Activated naive CD4-positive, alpha-beta T cell treated with anti-CD3 and anti-CD28 coated beads for 36 hours (primary cell): ENCODE data around the gene SND1. TPM values are rescaled to one million over a fixed set of nuclear protein-coding genes. Genes with fewer than 3 reads are reported as not detected.

Experiments
- CTCF ChIA-PET: fragments of 350-600 bp; sonication (Branson Sonifier 250); formaldehyde crosslinking; loops from one replicate; lab custom pipeline; 2021; ENCODE audit warnings: antibody characterized with exemption; lab: Charles Lee
- DNase-seq: peaks from one replicate; pipeline ENCODE4 v3.0.0-alpha.2; 2020
- H3K27ac Mint-ChIP-seq: one replicate; pipeline ENCODE4 v1.8.0; 2021; ENCODE audit warnings: mild to moderate bottlenecking, mixed read lengths
- H3K27me3 Mint-ChIP-seq: one replicate; pipeline ENCODE4 v1.8.0; 2021; ENCODE audit warnings: low read depth, mixed read lengths
- H3K36me3 Mint-ChIP-seq: one replicate; pipeline ENCODE4 v1.8.0; 2021; ENCODE audit warnings: low read depth, mixed read lengths
- H3K4me1 Mint-ChIP-seq: one replicate; pipeline ENCODE4 v1.8.0; 2021; ENCODE audit warnings: low read depth, mixed read lengths
- H3K4me3 Mint-ChIP-seq: one replicate; pipeline ENCODE4 v1.8.0; 2021; ENCODE audit warnings: mild to moderate bottlenecking, moderate library complexity, mixed read lengths
- H3K9me3 Mint-ChIP-seq: one replicate; pipeline ENCODE4 v1.8.0; 2021; ENCODE audit warnings: mixed read lengths
- intact Hi-C: fragments of 100-400 bp; cut with micrococcal nuclease; formaldehyde crosslinking; loops from one replicate; pipeline ENCODE4 v1.15.1; 2023
- total RNA-seq, 2 experiments: library from RNA; stranded (reverse); gene quantifications; one replicate each; pipeline ENCODE4 v1.2.3, GENCODE V29; 2021

SND1 gene
- total RNA-seq, 2 experiments from 2014 or later, result 184 to 211 TPM

DNA sequence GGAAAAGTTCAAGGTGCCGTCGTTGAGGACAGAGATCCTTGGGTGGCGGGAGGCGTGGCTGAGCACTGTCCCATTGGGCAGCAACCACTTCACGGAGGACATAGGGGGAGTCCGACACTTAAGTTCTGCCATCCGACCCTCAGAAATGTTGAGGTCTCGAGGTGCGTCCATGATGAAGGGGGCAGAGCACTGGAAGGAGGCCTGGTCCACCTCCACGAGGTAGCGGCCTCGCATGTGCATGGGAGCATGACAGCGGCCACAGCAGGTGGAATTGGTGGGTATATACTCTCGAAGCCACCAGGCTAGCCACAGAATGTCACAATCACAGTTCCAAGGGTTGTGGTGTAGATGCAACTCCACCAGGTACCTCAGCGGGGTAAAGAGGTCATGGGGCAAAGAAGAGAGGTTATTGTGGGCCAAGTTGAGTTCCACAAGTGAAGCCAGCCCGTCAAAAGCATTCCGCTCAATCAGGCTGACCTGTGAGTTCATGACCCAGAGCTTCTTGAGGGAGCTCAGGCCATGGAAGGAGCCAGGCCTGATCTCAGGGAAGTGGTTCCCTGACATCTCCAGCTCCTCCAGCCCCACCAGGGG is 377.5 kb downstream of the SND1 start:
- no peak overlapping the region for H3K4me3 Mint-ChIP-seq
- H3K36me3 Mint-ChIP-seq, result peaks cover 13% of the 10 kb centered on the region
- no peaks in the 10 kb centered on the region for H3K9me3 Mint-ChIP-seq
- intact Hi-C loops, result no loop called here
- CTCF ChIA-PET, result interaction anchor here (0.6 to 1.0 kb wide), 2 partner anchors 8 to 179 kb away, joined by 3 read pairs; no protein-coding TSS in a partner anchor
- no peak overlapping the region for H3K27ac Mint-ChIP-seq
- peaks cover 6% of the 10 kb centered on the region for H3K27me3 Mint-ChIP-seq
- H3K4me1 Mint-ChIP-seq, result peaks cover 13% of the 10 kb centered on the region
- DNase-seq, result no peak

DNA sequence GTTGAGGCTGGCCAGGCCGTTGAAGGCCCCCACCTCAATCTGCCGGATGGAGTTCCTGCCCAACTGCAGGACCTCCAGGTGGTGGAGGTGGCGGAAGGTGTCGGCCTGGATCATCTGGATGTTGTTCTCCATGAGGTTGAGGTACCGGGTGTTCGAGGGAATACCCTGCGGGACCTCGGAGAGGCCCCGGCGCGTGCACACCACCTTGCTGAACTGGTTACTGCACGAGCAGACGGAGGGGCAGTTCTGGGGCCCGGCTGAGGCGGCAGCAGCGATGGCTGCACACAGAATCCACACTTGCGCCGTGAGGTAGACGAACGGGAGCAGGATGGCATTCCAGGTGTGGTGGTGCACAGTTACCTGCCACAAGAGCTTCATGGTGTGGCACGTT is 378.3 kb downstream of the SND1 start:
- Mint-ChIP-seq H3K27ac (no peak overlapping the region), H3K4me3 (peak overlapping the region; percentile 39), H3K27me3 (peaks cover 6% of the 10 kb centered on the region), H3K4me1 (peaks cover 13% of the 10 kb centered on the region), H3K9me3 (no peaks in the 10 kb centered on the region), H3K36me3 (peaks cover 13% of the 10 kb centered on the region)
- intact Hi-C loops, result loop anchor here (5.0 to 10.0 kb wide), 2 partner anchors 443 to 635 kb away; partner anchors contain the start of genes ARF5, GCC1 and ZNF800
- CTCF ChIA-PET, result interaction anchor here (0.6 to 1.0 kb wide), 2 partner anchors 9 to 179 kb away, joined by 3 read pairs; no protein-coding TSS in a partner anchor
- DNase-seq, result no peak

DNA sequence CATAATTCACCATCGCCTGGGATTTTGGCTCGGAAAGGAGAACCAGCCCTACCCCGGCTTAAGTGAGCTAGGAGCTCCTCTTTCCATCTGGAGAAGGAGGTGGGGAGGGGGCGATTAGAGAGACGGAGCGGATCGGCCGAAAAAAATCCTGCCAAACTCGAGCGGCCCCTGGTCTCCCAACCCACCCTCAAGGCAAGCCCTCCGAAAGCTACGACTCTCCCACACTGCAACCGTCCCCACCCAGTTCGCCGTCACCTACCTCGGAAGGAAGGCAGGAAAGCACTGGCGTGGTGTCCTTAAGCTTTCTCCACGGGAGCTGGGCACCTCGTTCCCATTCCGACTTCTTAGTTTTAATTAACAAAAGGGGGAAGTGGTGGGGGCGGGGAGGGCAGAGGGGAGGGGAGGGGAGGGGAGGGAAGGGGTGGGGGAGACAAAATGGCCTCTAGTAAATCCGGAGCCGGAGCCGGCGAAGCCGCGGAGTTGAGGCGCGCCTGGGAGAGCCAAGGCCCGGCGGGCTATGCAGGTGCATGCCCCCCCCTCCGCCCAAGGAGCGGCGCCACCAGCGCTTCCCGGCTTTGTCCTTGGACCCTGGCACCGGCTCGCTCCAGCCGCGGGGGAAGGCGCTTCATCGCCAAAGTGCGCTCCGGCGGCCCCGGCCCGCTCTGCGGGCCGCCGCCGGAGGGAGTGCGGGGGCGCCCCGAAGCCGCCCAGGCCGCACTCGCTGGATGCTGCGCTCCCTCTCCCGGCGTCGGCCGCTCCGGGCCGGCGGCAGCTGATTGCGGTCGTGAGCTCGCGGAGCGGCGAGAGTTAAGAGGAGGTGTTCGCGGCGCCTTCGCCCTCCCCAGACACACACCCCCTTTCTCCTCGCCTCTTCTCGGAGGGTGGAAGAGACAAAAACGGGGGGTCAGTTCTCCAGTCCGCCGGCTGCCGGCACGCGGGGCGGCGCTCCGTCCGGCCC is 378.9 kb downstream of the SND1 start, which contains the start of gene LRRC4:
Gene LRRC4 (minus strand): TSS at position 784 of the 958 bp plus-strand sequence. CDS start 797 bp downstream, outside the sequence.
- peaks cover 6% of the 10 kb centered on the region for H3K27me3 Mint-ChIP-seq
- DNase-seq, result peak; percentile 50
- H3K4me3 Mint-ChIP-seq, result peak within 1 kb of the TSS; percentile 74
- no peak within 1 kb of the TSS for H3K27ac Mint-ChIP-seq
- peaks cover 13% of the 10 kb centered on the region for H3K4me1 Mint-ChIP-seq
- CTCF ChIA-PET, result interaction anchor here (0.7 to 1.0 kb wide), 2 partner anchors 14 to 178 kb away, joined by 3 read pairs; no protein-coding TSS in a partner anchor
- H3K9me3 Mint-ChIP-seq, result no peaks in the 10 kb centered on the region
- peaks cover 11% of the 10 kb centered on the region for H3K36me3 Mint-ChIP-seq
- intact Hi-C loops, result loop anchor here (5.0 to 10.0 kb wide), 2 partner anchors 444 to 636 kb away; partner anchors contain the start of genes ARF5, GCC1 and ZNF800

DNA sequence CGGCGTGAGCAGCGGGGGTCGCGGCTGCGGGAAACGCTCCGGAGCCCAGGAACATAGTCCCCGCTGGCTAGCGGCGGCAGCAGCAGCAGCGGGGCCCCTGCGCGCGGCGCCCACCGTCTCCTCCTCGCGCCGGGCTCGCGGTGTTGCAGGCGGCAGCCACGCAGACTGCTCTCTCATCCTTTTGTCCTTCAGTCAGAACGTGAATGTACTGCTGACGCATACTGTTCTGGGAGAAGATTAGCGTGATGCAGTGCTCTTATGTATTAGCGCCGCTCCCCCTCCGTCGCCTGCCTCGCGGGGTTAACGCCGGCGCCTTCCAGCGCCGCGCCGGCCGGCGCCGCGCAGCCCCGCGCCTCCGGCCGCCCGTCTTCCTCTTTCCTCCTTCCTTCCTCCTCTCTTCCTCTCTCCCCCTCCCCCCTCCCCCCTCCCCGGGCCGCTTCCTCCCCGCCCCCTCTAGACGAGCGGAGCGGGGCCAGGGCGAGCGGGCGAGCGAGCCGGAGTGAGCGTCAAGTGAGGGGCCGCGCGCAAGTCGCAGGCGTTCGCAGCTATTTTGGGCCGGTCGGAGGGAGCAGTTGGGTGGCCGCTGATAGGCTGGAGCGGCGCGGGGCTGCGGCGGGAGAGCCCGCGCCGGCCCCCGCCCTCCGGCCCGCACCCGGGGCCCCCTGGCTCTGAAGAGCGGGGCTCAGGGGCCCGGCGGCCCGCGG is 380.1 kb downstream of the SND1 start:
- Mint-ChIP-seq H3K9me3 (no peaks in the 10 kb centered on the region), H3K27ac (no peak overlapping the region), H3K36me3 (peaks cover 11% of the 10 kb centered on the region), H3K4me1 (peaks cover 13% of the 10 kb centered on the region), H3K27me3 (peaks cover 6% of the 10 kb centered on the region), H3K4me3 (peak overlapping the region; percentile 74)
- intact Hi-C loops, result loop anchor here (1.0 to 10.0 kb wide), 9 partner anchors 27 to 637 kb away; partner anchors contain the start of genes ARF5, GCC1, SND1 and ZNF800
- CTCF ChIA-PET, result interaction anchor here (1.2 kb wide), 1 partner anchor 13 kb away, joined by 3 read pairs; no protein-coding TSS in a partner anchor
- DNase-seq, result peak; percentile 81

DNA sequence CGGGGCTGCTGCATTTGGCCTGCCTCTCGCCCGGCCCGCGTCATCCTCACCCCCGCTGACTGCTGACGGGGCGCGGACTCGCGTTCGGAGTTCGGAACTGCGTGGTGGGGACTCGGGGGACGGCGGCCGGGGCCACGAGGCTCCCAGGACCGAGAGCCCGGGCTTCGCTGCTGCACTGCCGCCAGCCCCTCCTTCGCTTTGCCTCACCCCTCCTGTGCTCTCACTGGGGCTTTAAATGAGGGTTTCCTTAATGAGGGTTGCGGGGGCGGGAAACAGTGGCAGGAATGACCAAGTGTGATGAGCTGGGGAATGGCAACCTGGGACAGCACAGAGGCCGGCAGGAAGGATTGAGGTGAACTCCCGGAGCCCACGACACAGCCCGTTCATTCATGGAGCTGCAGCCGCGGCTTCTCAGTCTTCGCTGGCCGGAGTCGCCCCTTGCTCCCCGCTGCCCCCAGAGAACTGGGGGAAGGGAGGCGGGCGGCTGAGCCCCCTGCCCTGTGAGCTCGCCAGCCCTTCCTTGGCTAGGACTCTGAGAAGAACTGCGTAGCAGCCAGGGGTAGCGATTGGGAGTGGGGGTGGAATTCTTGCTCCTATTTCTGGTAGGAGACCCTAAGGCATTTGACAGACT is 380.7 kb downstream of the SND1 start:
- intact Hi-C loops, result loop anchor here (1.0 to 10.0 kb wide), 9 partner anchors 26 to 638 kb away; partner anchors contain the start of genes ARF5, GCC1, SND1 and ZNF800
- no peak overlapping the region for H3K27ac Mint-ChIP-seq
- DNase-seq, result no peak
- H3K36me3 Mint-ChIP-seq, result peaks cover 11% of the 10 kb centered on the region
- H3K4me3 Mint-ChIP-seq, result no peak overlapping the region
- peaks cover 6% of the 10 kb centered on the region for H3K27me3 Mint-ChIP-seq
- H3K4me1 Mint-ChIP-seq, result peaks cover 12% of the 10 kb centered on the region
- H3K9me3 Mint-ChIP-seq, result no peaks in the 10 kb centered on the region
- CTCF ChIA-PET, result interaction anchor here (0.6 to 1.2 kb wide), 3 partner anchors 12 to 177 kb away, joined by 3 read pairs; no protein-coding TSS in a partner anchor

DNA sequence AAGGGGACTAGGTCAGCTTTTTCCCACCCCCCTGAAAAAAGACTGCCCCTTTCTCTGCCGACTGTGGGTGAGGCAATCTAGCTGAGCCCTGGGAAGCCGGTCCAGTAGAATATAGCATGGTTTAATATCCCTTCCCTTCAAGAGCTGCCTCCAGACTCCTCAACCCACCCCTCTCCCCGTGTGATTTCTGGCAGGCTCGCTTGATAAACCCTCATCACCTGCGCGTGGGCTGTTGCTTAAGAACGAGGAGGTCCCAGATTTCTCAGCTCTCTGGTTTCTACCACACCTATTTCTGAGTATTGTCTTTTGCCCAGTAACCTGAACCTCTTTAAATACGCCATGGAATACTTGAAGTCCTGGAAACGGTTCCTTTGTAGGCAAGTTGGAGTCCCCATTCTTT is 381.3 kb downstream of the SND1 start:
- CTCF ChIA-PET, result interaction anchor here (0.6 to 1.2 kb wide), 3 partner anchors 12 to 177 kb away, joined by 3 read pairs; no protein-coding TSS in a partner anchor
- H3K36me3 Mint-ChIP-seq, result peaks cover 11% of the 10 kb centered on the region
- no peaks in the 10 kb centered on the region for H3K9me3 Mint-ChIP-seq
- H3K27ac Mint-ChIP-seq, result no peak overlapping the region
- H3K27me3 Mint-ChIP-seq, result peaks cover 6% of the 10 kb centered on the region
- H3K4me3 Mint-ChIP-seq, result peak overlapping the region; percentile 24
- intact Hi-C loops, result loop anchor here (2.0 to 10.0 kb wide), 5 partner anchors 26 to 638 kb away; partner anchors contain the start of genes ARF5, GCC1 and ZNF800
- peaks cover 13% of the 10 kb centered on the region for H3K4me1 Mint-ChIP-seq
- no peak for DNase-seq

DNA sequence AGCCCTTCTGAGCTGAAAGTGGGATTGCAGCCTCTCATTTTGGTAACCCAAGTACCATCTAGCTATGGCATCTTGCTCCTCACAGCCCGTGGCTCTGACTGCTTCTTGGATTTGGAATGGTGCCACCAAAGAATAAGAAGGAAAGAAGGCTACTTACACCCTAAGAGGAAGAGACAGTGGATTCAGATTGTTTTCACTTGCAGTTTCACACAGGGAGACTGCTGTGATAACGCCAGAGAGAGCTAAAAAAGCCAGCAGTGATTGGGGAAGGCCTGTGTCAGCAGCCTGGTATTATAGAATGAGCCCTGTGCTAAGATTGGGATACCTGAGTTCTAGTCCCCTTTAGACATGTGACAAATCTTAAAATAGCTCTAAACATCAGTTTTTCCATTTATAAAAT is 382.8 kb downstream of the SND1 start:
- Mint-ChIP-seq H3K27me3 (peaks cover 6% of the 10 kb centered on the region), H3K4me3 (no peak overlapping the region), H3K9me3 (no peaks in the 10 kb centered on the region), H3K4me1 (peaks cover 13% of the 10 kb centered on the region), H3K27ac (no peak overlapping the region), H3K36me3 (peaks cover 2% of the 10 kb centered on the region)
- no peak for DNase-seq
- intact Hi-C loops, result loop anchor here (1.0 to 10.0 kb wide), 3 partner anchors 175 to 640 kb away; partner anchors contain the start of genes ARF5, GCC1 and ZNF800
- CTCF ChIA-PET, result interaction anchor here (0.9 to 1.6 kb wide), 3 partner anchors 10 to 175 kb away, joined by 3 to 6 read pairs (median 4); no protein-coding TSS in a partner anchor

DNA sequence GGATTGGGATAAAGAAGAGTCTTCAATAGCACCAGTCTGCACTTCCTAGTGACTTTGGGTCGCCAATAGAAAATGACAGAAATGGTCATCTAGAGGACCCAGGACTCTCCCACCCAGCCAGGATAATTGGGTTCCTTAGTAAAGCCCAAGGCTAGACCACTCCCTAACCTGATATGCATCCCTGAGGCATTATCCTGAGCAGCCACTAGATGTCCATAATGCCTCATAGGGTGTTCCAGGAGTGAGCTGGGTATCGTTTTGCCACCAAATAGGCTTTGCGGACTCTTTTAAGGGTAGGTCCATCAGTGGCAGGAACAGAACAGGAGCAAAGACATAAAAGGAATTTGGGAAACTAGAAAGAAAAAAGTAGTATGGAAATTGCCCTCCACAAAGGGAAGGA is 383.7 kb downstream of the SND1 start:
- H3K36me3 Mint-ChIP-seq, result no peaks in the 10 kb centered on the region
- intact Hi-C loops, result loop anchor here (1.0 to 10.0 kb wide), 2 partner anchors 175 to 641 kb away; partner anchors contain the start of gene ZNF800
- peaks cover 6% of the 10 kb centered on the region for H3K4me1 Mint-ChIP-seq

DNA sequence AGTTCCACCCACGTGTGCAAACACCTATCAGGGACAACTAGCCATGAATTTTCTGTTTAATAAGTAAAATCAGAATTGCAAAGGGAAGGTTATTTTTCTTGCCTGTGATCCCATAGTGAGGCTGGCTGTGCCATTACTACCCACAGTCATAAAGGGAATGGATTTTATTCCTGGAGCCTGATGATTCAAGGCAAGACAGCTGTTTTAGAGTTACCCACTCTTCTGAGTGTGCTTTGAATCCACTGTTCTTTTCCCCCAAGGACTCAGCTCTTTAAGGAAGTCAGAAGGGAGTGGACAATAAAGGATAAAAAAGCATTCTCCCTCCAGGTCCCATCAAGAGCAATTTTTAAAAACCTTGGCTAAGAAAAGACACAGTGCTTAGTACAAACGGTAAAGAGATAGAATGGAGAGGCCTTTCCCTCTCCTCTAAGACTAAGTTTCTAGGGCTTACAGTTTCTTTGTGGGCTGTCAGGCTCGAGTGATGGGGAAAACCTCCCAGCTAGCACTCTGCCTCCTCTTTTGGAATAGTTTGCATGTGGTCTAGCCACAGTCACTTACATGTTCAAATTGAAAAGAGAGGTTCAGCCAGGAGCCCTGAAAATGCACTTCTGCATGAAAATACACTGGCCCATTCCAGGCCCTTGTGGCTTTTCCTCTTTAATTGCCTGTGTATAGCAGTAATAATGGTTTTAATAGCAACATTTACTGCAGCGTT is 384.4 kb downstream of the SND1 start:
- Mint-ChIP-seq H3K9me3 (no peaks in the 10 kb centered on the region), H3K36me3 (no peaks in the 10 kb centered on the region), H3K4me1 (peaks cover 5% of the 10 kb centered on the region), H3K27ac (no peak overlapping the region), H3K27me3 (no peaks in the 10 kb centered on the region), H3K4me3 (no peak overlapping the region)
- no peak for DNase-seq
- CTCF ChIA-PET, result interaction anchor here (1.2 to 1.9 kb wide), 3 partner anchors 9 to 173 kb away, joined by 3 to 6 read pairs (median 4); no protein-coding TSS in a partner anchor
- intact Hi-C loops, result loop anchor here (10.0 kb wide), 1 partner anchor 642 kb away; the partner anchor contains the start of gene ZNF800

More for the DNA sequence above, 383.7 kb downstream of the SND1 start:
- no peak for DNase-seq
- Mint-ChIP-seq H3K9me3 (no peaks in the 10 kb centered on the region), H3K27ac (no peak overlapping the region), H3K27me3 (no peaks in the 10 kb centered on the region), H3K4me3 (no peak overlapping the region)
- CTCF ChIA-PET, result interaction anchor here (1.4 to 1.9 kb wide), 3 partner anchors 9 to 174 kb away, joined by 4 to 6 read pairs (median 4); no protein-coding TSS in a partner anchor

DNA sequence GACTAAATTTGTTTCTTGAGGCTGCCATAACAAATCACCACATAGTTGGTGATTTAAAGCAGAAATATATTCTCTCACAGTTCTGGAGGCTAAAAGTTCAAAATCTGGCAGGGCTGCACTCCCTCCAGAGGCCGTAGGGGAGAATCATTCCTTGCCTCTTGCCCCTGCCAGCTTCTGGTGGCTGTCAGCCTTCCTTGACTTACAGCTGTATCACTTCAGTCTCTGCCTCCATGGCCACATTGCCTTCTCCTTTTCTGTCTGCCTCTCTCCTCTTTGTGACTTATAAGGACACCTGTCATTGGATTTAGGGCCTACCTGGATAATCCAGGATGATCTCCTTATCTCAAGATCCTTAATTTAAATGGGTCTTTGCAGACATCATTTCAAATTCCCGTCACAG is 385.1 kb downstream of the SND1 start:
- H3K4me1 Mint-ChIP-seq, result peaks cover 5% of the 10 kb centered on the region
- no peaks in the 10 kb centered on the region for H3K36me3 Mint-ChIP-seq
- no peaks in the 10 kb centered on the region for H3K9me3 Mint-ChIP-seq
- intact Hi-C loops, result loop anchor here (10.0 kb wide), 1 partner anchor 642 kb away; the partner anchor contains the start of gene ZNF800
- no peaks in the 10 kb centered on the region for H3K27me3 Mint-ChIP-seq
- no peak for DNase-seq
- H3K4me3 Mint-ChIP-seq, result no peak overlapping the region
- CTCF ChIA-PET, result interaction anchor here (1.2 to 1.9 kb wide), 2 partner anchors 8 to 45 kb away, joined by 3 to 4 read pairs; no protein-coding TSS in a partner anchor
- H3K27ac Mint-ChIP-seq, result no peak overlapping the region
